GM12865 (cell line): ENCODE data around the gene FANK1.
"Not testable (repeated sequence)": the region's sequence is repeated elsewhere in the genome, so short reads cannot be mapped to it uniquely, and the experiment has no call there.

ENCODE experiments used
- DNase-seq: peaks from one replicate; pipeline ENCODE4 v3.0.0; 2010; ENCODE audit warnings: low read depth
- H3K4me3 ChIP-seq: 2 replicates; pipeline ENCODE4 v1.5.1; 2011; ENCODE audit warnings: mild to moderate bottlenecking, low read depth, low read length, control low read depth
- CTCF ChIP-seq: IDR thresholded peaks from 2 replicates; pipeline ENCODE4 v1.5.1; 2011; ENCODE audit warnings: low read length, control low read depth, low read depth, inconsistent platforms; ENCODE audit not compliant: insufficient read depth; ENCODE audit errors: missing control alignments

FANK1 gene

GRCh38 chr10:125967533-125967932 is 71.2 kb downstream of the FANK1 start:
- H3K4me3 ChIP-seq = no peak overlapping the region
- TF ChIP-seq CTCF = no peak
- DNase-seq = no peak

GRCh38 chr10:125970077-125970630 is 73.8 kb downstream of the FANK1 start:
- not testable (repeated sequence) for DNase-seq, H3K4me3 ChIP-seq

DNA sequence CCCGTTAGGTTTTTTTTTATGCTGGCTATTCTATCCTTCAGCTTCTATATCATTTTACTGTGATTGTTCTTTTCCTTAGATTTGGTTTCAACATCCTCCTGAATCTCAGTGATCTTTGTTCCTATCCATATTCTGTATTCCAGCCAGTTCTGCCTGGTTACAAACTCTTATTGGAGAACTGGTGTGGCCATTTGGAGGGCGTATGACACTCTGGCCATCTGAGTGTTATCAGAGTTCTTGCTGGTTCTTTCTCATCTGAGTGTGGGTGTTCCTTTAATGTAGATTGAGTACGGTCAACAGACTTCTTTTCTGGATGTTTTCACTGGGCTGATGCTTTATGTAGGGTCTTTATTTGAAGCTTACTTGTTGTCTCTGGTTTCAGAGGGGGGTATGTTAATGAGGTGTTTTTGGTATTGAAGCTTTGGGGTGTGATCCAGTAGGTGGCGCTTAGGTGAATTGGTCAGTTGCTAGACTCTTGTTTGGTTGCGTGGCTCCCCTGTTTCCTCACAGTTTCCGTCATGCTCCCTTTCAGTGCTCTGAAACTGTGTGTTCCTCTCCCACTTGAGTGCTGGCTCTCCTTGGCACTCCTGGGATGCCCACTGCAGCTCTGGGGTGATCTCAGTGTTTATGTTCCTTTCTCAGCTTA is 80.7 kb downstream of the FANK1 start:
- peak; percentile 47 for TF ChIP-seq CTCF
- peak; percentile 34 for DNase-seq
- no peak overlapping the region for H3K4me3 ChIP-seq

DNA sequence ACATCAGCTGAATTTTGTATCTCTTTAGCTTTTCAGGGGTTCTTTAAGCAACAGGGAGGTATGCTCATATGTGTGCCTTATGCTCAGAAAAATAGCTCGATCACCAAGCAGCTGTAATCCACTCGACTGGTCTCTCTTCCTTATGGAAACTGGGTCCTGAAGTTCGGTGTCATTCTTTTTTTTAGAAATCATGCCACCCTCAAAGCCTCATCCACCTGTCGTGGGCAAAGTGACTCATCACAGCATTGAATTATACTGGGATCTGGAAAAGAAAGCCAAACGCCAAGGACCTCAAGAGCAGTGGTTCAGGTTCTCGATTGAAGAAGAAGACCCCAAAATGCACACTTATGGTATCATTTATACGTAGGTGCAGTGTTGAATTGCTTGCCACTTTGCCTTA is 83.6 kb downstream of the FANK1 start:
- no peak overlapping the region for H3K4me3 ChIP-seq
- no peak for DNase-seq
- no peak for TF ChIP-seq CTCF

- DNase-seq = no peak
- H3K4me3 ChIP-seq = no peak overlapping the region
- TF ChIP-seq CTCF = no peak
Measured at GRCh38 chr10:125980521-125981035, 84.2 kb downstream of the FANK1 start.

GRCh38 chr10:125982260-125982948 is 86.0 kb downstream of the FANK1 start:
- peak; percentile 64 for DNase-seq
- TF ChIP-seq CTCF = peak; percentile 42
- H3K4me3 ChIP-seq = no peak overlapping the region

GRCh38 chr10:125983161-125983560 is 86.8 kb downstream of the FANK1 start:
- TF ChIP-seq CTCF = no peak
- H3K4me3 ChIP-seq = no peak overlapping the region
- no peak for DNase-seq
